Measurements from ENCODE around the gene CAVIN2.

- no peak for TF ChIP-seq CTCF (IDR thresholded peaks at IDR 0.05; ENCODE audit: low read length)
- TF ChIP-seq EZH2 (optimal IDR thresholded peaks at IDR 0.05; ENCODE audit: low read depth, low read length), result no peak
These were observed 11.0 kb upstream of the CAVIN2 start for GRCh38 chr2:191857886-191858285.
